H1 (cell line): ENCODE measurements around the gene NR4A3. TPM values are rescaled to one million over a fixed set of nuclear protein-coding genes. Genes with fewer than 3 reads are reported as not detected.

Experiments used
- BRCA1 ChIP-seq: IDR thresholded peaks from 2 replicates; pipeline ENCODE4 v1.6.1; 2012; ENCODE audit warnings: low read depth, low read length, improper control_type of control experiment
- polyA plus RNA-seq, 7 experiments: library from polyadenylated mRNA; depleted of rRNA in 3 of 7; stranded (reverse) in 5 of 7; unstranded in 2 of 7; fragments of >200 nt in 5 of 7; fragments of 200-250 nt in 2 of 7; gene quantifications; 1 replicate in 5 of 7; 2 replicates in 1 of 7; 4 replicates in 1 of 7; pipeline versions ENCODE4 v1.2.1 to v1.2.3, GENCODE V29; 2011 to 2013; ENCODE audit warnings: missing spikeins in 2 of 7, mixed read lengths in 2 of 7
- total RNA-seq: library from RNA; stranded (reverse); fragmentation: NEBNext Ultra II Directional; extraction: Animal tissue kit (Norgen Biotek cat#: 25700); gene quantifications from 2 replicates; pipeline ENCODE4 v1.2.1, GENCODE V29; 2021

Gene NR4A3
- total and polyA plus RNA-seq, 2 of the 8 experiments (the other 6 are each of a cell fraction or from before 2014, with no cell fraction given), result 0.05 to 0.30 TPM

DNA sequence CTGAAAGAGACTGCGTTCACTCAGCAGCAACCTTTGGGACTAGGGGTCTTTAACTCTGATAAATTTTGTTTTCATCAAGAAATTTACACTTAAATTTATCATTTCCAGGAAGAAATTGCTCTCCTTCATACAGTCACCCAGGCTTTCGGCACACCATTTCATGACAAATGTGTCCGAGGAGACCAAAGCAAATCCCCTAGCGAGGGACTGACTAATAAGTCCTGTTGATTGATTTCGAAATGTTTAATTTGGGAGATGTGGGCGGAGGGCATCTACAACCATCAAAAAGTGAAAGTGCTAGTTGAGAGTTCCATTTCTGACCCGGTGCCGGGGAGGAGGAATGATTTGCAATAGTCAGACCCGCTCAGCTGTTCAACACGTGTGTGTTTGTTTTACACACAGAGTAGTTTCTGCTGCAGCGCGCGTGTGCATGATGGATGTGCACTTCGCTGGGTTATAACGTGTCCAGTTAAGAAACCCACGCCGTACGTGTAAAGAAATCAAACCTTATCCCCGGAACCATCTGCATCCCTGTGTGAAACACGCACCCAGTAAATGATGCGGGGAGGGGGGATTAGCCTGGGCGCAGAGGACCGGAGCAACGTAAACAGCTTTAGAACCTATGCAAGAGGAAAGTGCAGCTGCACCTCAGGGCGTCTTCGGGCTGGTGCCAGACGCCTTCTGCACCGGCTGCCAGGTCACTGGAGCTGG is 845 bp upstream of the NR4A3 start (continued):
- no peak for TF ChIP-seq BRCA1
